Natural killer cell (primary cell): Measurements from ENCODE around the gene PASD1. TPM values are rescaled to one million over a fixed set of nuclear protein-coding genes. Genes with fewer than 3 reads are reported as not detected.

Source experiments
- ATAC-seq, 3 donors: fragments of 150-1000 bp in 2 of 3; fragments of 200-7000 bp in 1 of 3; cut with Tn5 transposase; 1 replicate in 1 of 3; 2 replicates in 2 of 3; pipeline ENCODE4 v1.10.0; 2021; ENCODE audit warnings: mild to moderate bottlenecking in 2 of 3, moderate library complexity in 2 of 3
- DNase-seq, 2 donors: peaks; one replicate each; pipeline versions ENCODE4 v3.0.0 to v3.0.0-alpha.2; 2013 to 2021; ENCODE audit warnings: mixed read lengths in 1 of 2
- H3K27ac ChIP-seq: one replicate; pipeline ENCODE4 v1.5.1; 2013; ENCODE audit warnings: mild to moderate bottlenecking, low read length
- H3K27me3 ChIP-seq: one replicate; pipeline ENCODE4 v1.6.1; 2013; ENCODE audit warnings: low read length; ENCODE audit not compliant: control insufficient read depth, insufficient read depth
- H3K36me3 ChIP-seq: one replicate; pipeline ENCODE4 v1.6.1; 2013; ENCODE audit warnings: low read length; ENCODE audit not compliant: control insufficient read depth, insufficient read depth
- H3K4me1 ChIP-seq: one replicate; pipeline ENCODE4 v1.6.1; 2013; ENCODE audit warnings: low read length; ENCODE audit not compliant: control insufficient read depth, insufficient read depth
- H3K4me3 ChIP-seq: one replicate; pipeline ENCODE4 v1.5.1; 2013; ENCODE audit warnings: low read length
- H3K9me3 ChIP-seq: one replicate; pipeline ENCODE4 v1.6.1; 2013; ENCODE audit warnings: low read length; ENCODE audit not compliant: control insufficient read depth, insufficient read depth
- H3K27ac Mint-ChIP-seq, 2 donors: one replicate each; pipeline ENCODE4 v1.8.0; 2022; ENCODE audit warnings: mild to moderate bottlenecking in 2 of 2, mixed read lengths in 2 of 2, moderate library complexity in 1 of 2
- H3K27me3 Mint-ChIP-seq, 2 donors: one replicate each; pipeline ENCODE4 v1.8.0; 2022; ENCODE audit warnings: low read depth in 2 of 2, mixed read lengths in 2 of 2
- H3K36me3 Mint-ChIP-seq: one replicate; pipeline ENCODE4 v1.8.0; 2022; ENCODE audit warnings: mixed read lengths
- H3K4me1 Mint-ChIP-seq, 2 donors: one replicate each; pipeline ENCODE4 v1.8.0; 2022; ENCODE audit warnings: mixed read lengths in 2 of 2
- H3K4me3 Mint-ChIP-seq: one replicate; pipeline ENCODE4 v1.8.0; 2022; ENCODE audit warnings: mild to moderate bottlenecking, moderate library complexity, mixed read lengths
- H3K9me3 Mint-ChIP-seq, 2 donors: one replicate each; pipeline ENCODE4 v1.8.0; 2022; ENCODE audit warnings: mixed read lengths in 2 of 2
- CTCF ChIP-seq: fragments of 200-600 bp; IDR thresholded peaks from one replicate; pipeline ENCODE4 v1.8.0; 2022; ENCODE audit warnings: antibody characterized with exemption
- WGBS: methylation state at CpG from one replicate; pipeline ENCODE4 v1.1.7; 2013; ENCODE audit warnings: missing lambda C conversion rate; ENCODE audit not compliant: insufficient coverage; 5-methylcytosine and 5-hydroxymethylcytosine counted together
- intact Hi-C: fragments of 100-400 bp; cut with micrococcal nuclease; formaldehyde crosslinking; loops from one replicate; pipeline ENCODE4 v1.14.2; 2022
- total RNA-seq, 4 donors: library from RNA; stranded (reverse); fragments of 120-200 nt in 1 of 4; gene quantifications; one replicate each; pipeline versions ENCODE4 v1.2.3 to v1.2.4, GENCODE V29; 2013 to 2022

The PASD1 gene
- total RNA-seq, 3 donors from 2014 or later (not counting 1 experiment from before 2014, with no cell fraction given) = not detected

- WGBS = 89% methylated on average over 7 of the region's 7 CpGs
- Mint-ChIP-seq H3K4me3 (no peak overlapping the region), H3K9me3 (no peaks in the 10 kb centered on the region), H3K27me3 (no peaks in the 10 kb centered on the region), H3K4me1 (no peaks in the 10 kb centered on the region), H3K27ac (no peak overlapping the region), H3K36me3 (no peaks in the 10 kb centered on the region)
- H3K27ac ChIP-seq = no peak overlapping the region
- intact Hi-C loops = no loop called here
- no peak for TF ChIP-seq CTCF
- ATAC-seq = no peak
- H3K4me1 ChIP-seq = no peaks in the 10 kb centered on the region
- DNase-seq = no peak
- no peaks in the 10 kb centered on the region for H3K9me3 ChIP-seq
- H3K27me3 ChIP-seq = no peaks in the 10 kb centered on the region
- no peak overlapping the region for H3K4me3 ChIP-seq
- H3K36me3 ChIP-seq = no peaks in the 10 kb centered on the region
Measured at GRCh38 chrX:151723156-151723760, 159.8 kb downstream of the PASD1 start.

- WGBS = 67% methylated on average over 7 of the region's 7 CpGs
- Histone ChIP-seq H3K9me3 (no peaks in the 10 kb centered on the region), H3K4me3 (no peak overlapping the region), H3K27ac (no peak overlapping the region), H3K4me1 (no peaks in the 10 kb centered on the region), H3K36me3 (no peaks in the 10 kb centered on the region), H3K27me3 (no peaks in the 10 kb centered on the region)
- Mint-ChIP-seq H3K4me3 (no peak overlapping the region), H3K27ac (no peak overlapping the region), H3K27me3 (peaks cover under 1 to 3% of the 10 kb centered on the region in 2 donors), H3K4me1 (no peaks in the 10 kb centered on the region), H3K36me3 (no peaks in the 10 kb centered on the region), H3K9me3 (no peaks in the 10 kb centered on the region)
- ATAC-seq (no peak), DNase-seq (no peak)
- TF ChIP-seq CTCF = no peak
- intact Hi-C loops = no loop called here
Measured at GRCh38 chrX:151724563-151725337, 161.3 kb downstream of the PASD1 start.

GRCh38 chrX:151725338-151725614 is 161.8 kb downstream of the PASD1 start:
- Histone ChIP-seq H3K4me3 (no peak overlapping the region), H3K9me3 (no peaks in the 10 kb centered on the region), H3K27ac (no peak overlapping the region), H3K36me3 (no peaks in the 10 kb centered on the region), H3K4me1 (no peaks in the 10 kb centered on the region), H3K27me3 (no peaks in the 10 kb centered on the region)
- Mint-ChIP-seq H3K36me3 (no peaks in the 10 kb centered on the region), H3K27me3 (peaks cover 3 to 6% of the 10 kb centered on the region in 2 donors), H3K9me3 (no peaks in the 10 kb centered on the region), H3K27ac (no peak overlapping the region), H3K4me1 (no peaks in the 10 kb centered on the region), H3K4me3 (no peak overlapping the region)
- no peak for DNase-seq
- WGBS = 44% methylated on average over 1 of the region's 1 CpG
- intact Hi-C loops = no loop called here
- ATAC-seq = no peak
- TF ChIP-seq CTCF = no peak

Other genes with a start within 250 kb of the PASD1 start
- 10 to 100 TPM; 20.0 to 21.9 (median 21.4) TPM for gene VMA21, start 166.5 kb upstream of the PASD1 start, total RNA-seq
- not detected for gene PRRG3, start 131.8 kb downstream of the PASD1 start, total RNA-seq
- gene FATE1, start 152.4 kb downstream of the PASD1 start, total RNA-seq = not detected
- gene CNGA2, start 171.1 kb downstream of the PASD1 start, total RNA-seq = not detected